ENCODE measurements around the gene RASSF10. TPM values are rescaled to one million over a fixed set of nuclear protein-coding genes. Genes with fewer than 3 reads are reported as not detected.

The RASSF10 gene
- total and polyA plus RNA-seq, 2 donors (not counting 1 experiment from before 2014, with no cell fraction given): not detected

GRCh38 chr11:13052130-13052571 is 43.0 kb downstream of the RASSF10 start:
- peaks cover 37% of the 10 kb centered on the region for H3K27me3 Mint-ChIP-seq
- H3K4me2 ChIP-seq (replicated peaks; ENCODE audit: low read depth, low read length, poor library complexity, severe bottlenecking): no peak overlapping the region
- no peak overlapping the region for H3K4me3 ChIP-seq (ENCODE audit: control extremely low read depth in 1 of 5, extremely low read depth in 1 of 5, insufficient read depth in 1 of 5, low read depth in 2 of 5, low read length in 4 of 5)
- 75% methylated on average over 5 of the region's 5 CpGs for WGBS (ENCODE audit: insufficient coverage)
- no peaks in the 10 kb centered on the region for H4K20me1 ChIP-seq (ENCODE audit: control insufficient read depth, insufficient read depth, low read length, poor library complexity, severe bottlenecking)
- H3K4me1 Mint-ChIP-seq: no peaks in the 10 kb centered on the region
- DNase-seq: no peak
- H3K9me3 ChIP-seq (ENCODE audit: control extremely low read depth in 1 of 3, control insufficient read depth in 2 of 3, insufficient read depth in 1 of 3, low read length in 2 of 3): peaks cover 0 to 3% (median 0%) of the 10 kb centered on the region in 3 donors
- intact Hi-C loops (cut with micrococcal nuclease): no loop called here
- H3K9me3 Mint-ChIP-seq (ENCODE audit: insufficient read depth): no peaks in the 10 kb centered on the region
- ATAC-seq (ENCODE audit: low read depth): no peak
- CTCF ChIA-PET: no interaction called here
- no peaks in the 10 kb centered on the region for H3K79me2 ChIP-seq (ENCODE audit: control insufficient read depth, insufficient read depth, low read length)
- peaks cover 0 to 5% (median 1%) of the 10 kb centered on the region in 4 experiments for H3K27me3 ChIP-seq (replicated peaks in 1 of 4; ENCODE audit: control extremely low read depth in 1 of 4, control insufficient read depth in 3 of 4, insufficient read depth in 4 of 4, low read length in 3 of 4)
- no peak overlapping the region for H3K27ac ChIP-seq (ENCODE audit: low read length in 2 of 2)
- H3K4me1 ChIP-seq (ENCODE audit: control insufficient read depth in 2 of 2, insufficient read depth in 2 of 2, low read length in 2 of 2): no peaks in the 10 kb centered on the region
- POLR2A ChIA-PET: no interaction called here
- H3K27ac Mint-ChIP-seq: no peak overlapping the region
- no peaks in the 10 kb centered on the region for H3K36me3 ChIP-seq (replicated peaks in 1 of 2; ENCODE audit: control extremely low read depth in 1 of 2, control insufficient read depth in 1 of 2, extremely low read depth in 1 of 2, insufficient read depth in 2 of 2, low read length in 1 of 2)
- no peak overlapping the region for H3K9ac ChIP-seq (ENCODE audit: low read length)
- H2AFZ ChIP-seq (ENCODE audit: insufficient read depth, low read depth, low read length, poor library complexity, severe bottlenecking): no peak overlapping the region
- no peak overlapping the region for H3K4me3 Mint-ChIP-seq
- TF ChIP-seq EZH2 (IDR thresholded peaks at IDR 0.05; ENCODE audit: borderline replicate concordance, insufficient read depth, low read depth, low read length, poor library complexity, severe bottlenecking) (no peak), CTCF (IDR thresholded peaks at IDR 0.05) (no peak)

- CTCF ChIA-PET: no interaction called here
- TF ChIP-seq EZH2 (IDR thresholded peaks at IDR 0.05; ENCODE audit: borderline replicate concordance, insufficient read depth, low read depth, low read length, poor library complexity, severe bottlenecking): no peak
- TF ChIP-seq CTCF (IDR thresholded peaks at IDR 0.05): no peak
- no peak overlapping the region for H3K9ac ChIP-seq (ENCODE audit: low read length)
- 82% methylated on average over 6 of the region's 6 CpGs for WGBS (ENCODE audit: insufficient coverage)
- POLR2A ChIA-PET: no interaction called here
- H2AFZ ChIP-seq (ENCODE audit: insufficient read depth, low read depth, low read length, poor library complexity, severe bottlenecking): no peak overlapping the region
- no peaks in the 10 kb centered on the region for H3K79me2 ChIP-seq (ENCODE audit: control insufficient read depth, insufficient read depth, low read length)
- H3K4me3 ChIP-seq (ENCODE audit: control extremely low read depth in 1 of 5, extremely low read depth in 1 of 5, insufficient read depth in 1 of 5, low read depth in 2 of 5, low read length in 4 of 5): no peak overlapping the region
- ATAC-seq (ENCODE audit: low read depth) (no peak), DNase-seq (no peak)
- peaks cover 0 to 3% (median 0%) of the 10 kb centered on the region in 3 donors for H3K9me3 ChIP-seq (ENCODE audit: control extremely low read depth in 1 of 3, control insufficient read depth in 2 of 3, insufficient read depth in 1 of 3, low read length in 2 of 3)
- H3K4me1 ChIP-seq (ENCODE audit: control insufficient read depth in 2 of 2, insufficient read depth in 2 of 2, low read length in 2 of 2): no peaks in the 10 kb centered on the region
- no peaks in the 10 kb centered on the region for H3K9me3 Mint-ChIP-seq (ENCODE audit: insufficient read depth)
- intact Hi-C loops (cut with micrococcal nuclease): no loop called here
- H3K36me3 ChIP-seq (replicated peaks in 1 of 2; ENCODE audit: control extremely low read depth in 1 of 2, control insufficient read depth in 1 of 2, extremely low read depth in 1 of 2, insufficient read depth in 2 of 2, low read length in 1 of 2): no peaks in the 10 kb centered on the region
- no peaks in the 10 kb centered on the region for H3K4me1 Mint-ChIP-seq
- H3K4me3 Mint-ChIP-seq: no peak overlapping the region
- H3K27ac ChIP-seq (ENCODE audit: low read length in 2 of 2): no peak overlapping the region
- H3K27ac Mint-ChIP-seq: no peak overlapping the region
- H3K4me2 ChIP-seq (replicated peaks; ENCODE audit: low read depth, low read length, poor library complexity, severe bottlenecking): no peak overlapping the region
- H3K27me3 ChIP-seq (replicated peaks in 1 of 4; ENCODE audit: control extremely low read depth in 1 of 4, control insufficient read depth in 3 of 4, insufficient read depth in 4 of 4, low read length in 3 of 4): peaks cover 0 to 5% (median 1%) of the 10 kb centered on the region in 4 experiments
- peaks cover 41% of the 10 kb centered on the region for H3K27me3 Mint-ChIP-seq
- H4K20me1 ChIP-seq (ENCODE audit: control insufficient read depth, insufficient read depth, low read length, poor library complexity, severe bottlenecking): no peaks in the 10 kb centered on the region
These were observed 44.3 kb downstream of the RASSF10 start for GRCh38 chr11:13053255-13053917.

Data from B cell (primary cell).